IMR-90 (cell line): Measurements from ENCODE around the gene HMGN4. TPM values are rescaled to one million over a fixed set of nuclear protein-coding genes. Genes with fewer than 3 reads are reported as not detected.

Experiments
- ATAC-seq: fragments of 200-7000 bp; cut with Tn5 transposase; 2 replicates; pipeline ENCODE4 v1.9.1; 2020; ENCODE audit warnings: low read depth, mild to moderate bottlenecking, moderate library complexity
- BruUV-seq: library from RNA; stranded (reverse); fragments of 400-500 nt; replicated peaks from 2 replicates; lab custom pipeline; 2021; lab: Mats Ljungman, UMichigan
- CTCF ChIA-PET: fragments of 300-600 bp; formaldehyde crosslinking; extraction: SDS; loops from one replicate; lab custom pipeline; 2021; ENCODE audit warnings: antibody characterized with exemption; lab: Yijun Ruan, JAX
- POLR2A ChIA-PET: fragments of 300-600 bp; sonication (Branson Sonifier 250); formaldehyde crosslinking; loops from one replicate; lab custom pipeline; 2022; ENCODE audit warnings: antibody characterized with exemption; ENCODE audit not compliant: unreplicated experiment; lab: Charles Lee
- DNase-seq: peaks from one replicate; pipeline ENCODE4 v3.0.0; 2013
- H2AFZ ChIP-seq: replicated peaks from 2 replicates; pipeline ENCODE3; 2013; ENCODE audit warnings: low read length, mild to moderate bottlenecking; ENCODE audit not compliant: poor library complexity
- H2AK5ac ChIP-seq: 2 replicates; pipeline ENCODE4 v1.6.1; 2013; ENCODE audit warnings: low read depth, low read length, inconsistent platforms
- H2AK9ac ChIP-seq: replicated peaks from 2 replicates; pipeline ENCODE3; 2013; ENCODE audit warnings: mild to moderate bottlenecking, low read depth, low read length, moderate library complexity; ENCODE audit not compliant: poor library complexity
- H2BK120ac ChIP-seq: 2 replicates; pipeline ENCODE4 v1.6.1; 2013; ENCODE audit warnings: low read depth, low read length, inconsistent platforms
- H2BK15ac ChIP-seq: 3 replicates; pipeline ENCODE4 v1.6.1; 2013; ENCODE audit warnings: low read depth, low read length, inconsistent platforms
- H2BK20ac ChIP-seq: 2 replicates; pipeline ENCODE4 v1.6.1; 2013; ENCODE audit warnings: low read depth, mild to moderate bottlenecking, inconsistent platforms, low read length, moderate library complexity
- H2BK5ac ChIP-seq: 2 replicates; pipeline ENCODE4 v1.6.1; 2013; ENCODE audit warnings: mild to moderate bottlenecking, low read depth, low read length, inconsistent platforms; ENCODE audit not compliant: poor library complexity, severe bottlenecking
- H3K14ac ChIP-seq: replicated peaks from 2 replicates; pipeline ENCODE4 v1.6.1; 2013; ENCODE audit warnings: low read depth, low read length, inconsistent platforms
- H3K18ac ChIP-seq: 2 replicates; pipeline ENCODE4 v1.6.1; 2013; ENCODE audit warnings: low read depth, low read length, control low read depth
- H3K23ac ChIP-seq: 2 replicates; pipeline ENCODE4 v1.6.1; 2013; ENCODE audit warnings: low read depth, low read length, inconsistent platforms
- H3K27ac ChIP-seq: 2 replicates; pipeline ENCODE4 v1.5.1; 2013; ENCODE audit warnings: mild to moderate bottlenecking, control low read depth, low read length; ENCODE audit not compliant: insufficient read depth
- H3K27me3 ChIP-seq: 2 replicates; pipeline ENCODE4 v1.6.1; 2013; ENCODE audit warnings: low read length; ENCODE audit not compliant: control insufficient read depth, insufficient read depth
- H3K36me3 ChIP-seq: 2 replicates; pipeline ENCODE4 v1.6.1; 2013; ENCODE audit warnings: low read length, mixed read lengths; ENCODE audit not compliant: control insufficient read depth, insufficient read depth
- H3K4ac ChIP-seq: 2 replicates; pipeline ENCODE4 v1.6.1; 2013; ENCODE audit warnings: low read depth, low read length, inconsistent platforms
- H3K4me1 ChIP-seq: 2 replicates; pipeline ENCODE4 v1.6.1; 2013; ENCODE audit warnings: low read length, mixed read lengths; ENCODE audit not compliant: control insufficient read depth, insufficient read depth
- H3K4me2 ChIP-seq: 2 replicates; pipeline ENCODE4 v1.6.1; 2013; ENCODE audit warnings: low read depth, mild to moderate bottlenecking, control low read depth, low read length, moderate library complexity
- H3K4me3 ChIP-seq: 2 replicates; pipeline ENCODE4 v1.5.1; 2013; ENCODE audit warnings: low read depth, mild to moderate bottlenecking, control low read depth, low read length, moderate library complexity; ENCODE audit not compliant: insufficient read depth
- H3K56ac ChIP-seq: 2 replicates; pipeline ENCODE4 v1.6.1; 2013; ENCODE audit warnings: low read length, inconsistent platforms; ENCODE audit not compliant: insufficient read depth; ENCODE audit errors: extremely low read depth
- H3K79me1 ChIP-seq, 2 experiments: 2 replicates each; pipeline ENCODE4 v1.6.1; 2013; ENCODE audit warnings: low read length in 2 of 2, inconsistent platforms in 1 of 2, low read depth in 1 of 2
- H3K9ac ChIP-seq: 2 replicates; pipeline ENCODE4 v1.6.1; 2013; ENCODE audit warnings: low read depth, low read length, control low read depth
- H3K9me1 ChIP-seq: 2 replicates; pipeline ENCODE4 v1.6.1; 2013; ENCODE audit warnings: low read length, inconsistent platforms; ENCODE audit not compliant: insufficient read depth
- H3K9me3 ChIP-seq: 2 replicates; pipeline ENCODE4 v1.6.1; 2013; ENCODE audit warnings: low read length; ENCODE audit not compliant: control insufficient read depth, insufficient read depth
- H4K20me1 ChIP-seq: 2 replicates; pipeline ENCODE4 v1.6.1; 2013; ENCODE audit warnings: low read length, inconsistent platforms; ENCODE audit not compliant: insufficient read depth
- H4K5ac ChIP-seq: 2 replicates; pipeline ENCODE4 v1.6.1; 2013; ENCODE audit warnings: mild to moderate bottlenecking, low read depth, low read length, control low read depth
- H4K8ac ChIP-seq, 2 experiments: 2 replicates each; pipeline ENCODE4 v1.6.1; 2013; ENCODE audit warnings: low read depth in 2 of 2, low read length in 2 of 2, control low read depth in 1 of 2, inconsistent platforms in 1 of 2
- H4K91ac ChIP-seq: 2 replicates; pipeline ENCODE4 v1.6.1; 2013; ENCODE audit warnings: low read depth, low read length, inconsistent platforms; ENCODE audit not compliant: insufficient read depth
- BHLHE40 ChIP-seq: fragments of 150-350 bp; IDR thresholded peaks from 2 replicates; pipeline ENCODE4 v1.6.1; 2016; ENCODE audit warnings: mild to moderate bottlenecking, low read depth, low read length
- CEBPB ChIP-seq: IDR thresholded peaks from 2 replicates; pipeline ENCODE4 v1.6.1; 2012; ENCODE audit warnings: low read depth, low read length, improper control_type of control experiment
- CHD1 ChIP-seq: IDR thresholded peaks from 2 replicates; pipeline ENCODE4 v1.6.1; 2012; ENCODE audit warnings: low read depth, low read length, improper control_type of control experiment
- CTCF ChIP-seq: conservative IDR thresholded peaks from 2 replicates; pipeline ENCODE4 v1.5.1; 2012; ENCODE audit warnings: mild to moderate bottlenecking, low read depth, low read length, improper control_type of control experiment
- ELK1 ChIP-seq: fragments of 150-350 bp; IDR thresholded peaks from 2 replicates; pipeline ENCODE4 v1.6.1; 2016; ENCODE audit warnings: low read depth, mild to moderate bottlenecking, low read length, moderate library complexity, borderline replicate concordance
- FOS ChIP-seq: fragments of 150-350 bp; IDR thresholded peaks from 2 replicates; pipeline ENCODE4 v1.6.1; 2016; ENCODE audit warnings: low read depth, low read length
- MAFK ChIP-seq: IDR thresholded peaks from 2 replicates; pipeline ENCODE4 v1.6.1; 2012; ENCODE audit warnings: low read depth, low read length, improper control_type of control experiment
- MAZ ChIP-seq: IDR thresholded peaks from 2 replicates; pipeline ENCODE4 v1.6.1; 2012; ENCODE audit warnings: low read depth, mild to moderate bottlenecking, low read length, improper control_type of control experiment, moderate library complexity, borderline replicate concordance
- NFE2L2 ChIP-seq: fragments of 150-350 bp; IDR thresholded peaks from 2 replicates; pipeline ENCODE4 v1.6.1; 2016; ENCODE audit warnings: low read depth, mild to moderate bottlenecking, low read length
- POLR2A ChIP-seq: IDR thresholded peaks from 2 replicates; pipeline ENCODE4 v1.6.1; 2012; ENCODE audit warnings: mild to moderate bottlenecking, low read depth, low read length
- RAD21 ChIP-seq: IDR thresholded peaks from 2 replicates; pipeline ENCODE4 v1.6.1; 2012; ENCODE audit warnings: low read length, improper control_type of control experiment
- RFX5 ChIP-seq: IDR thresholded peaks from 2 replicates; pipeline ENCODE4 v1.8.0; 2012; ENCODE audit warnings: low read depth, mild to moderate bottlenecking, low read length, moderate library complexity
- USF2 ChIP-seq: fragments of 150-350 bp; IDR thresholded peaks from 2 replicates; pipeline ENCODE4 v1.6.1; 2017; ENCODE audit warnings: mild to moderate bottlenecking, antibody characterized with exemption, low read length, low read depth
- WGBS, 2 experiments: methylation state at CpG; one replicate each; pipeline versions ENCODE4 v1.1.5 to v1.1.7; 2013; ENCODE audit warnings: missing lambda C conversion rate in 2 of 2; ENCODE audit not compliant: insufficient read length in 1 of 2; ENCODE audit errors: extremely low coverage in 2 of 2; 5-methylcytosine and 5-hydroxymethylcytosine counted together
- dilution Hi-C: fragments of 300-500 bp; cut with HindIII; formaldehyde crosslinking; loops from one replicate; pipeline ENCODE4 v1.14.3; 2018; ENCODE audit warnings: low sequenced_read_pairs; ENCODE audit not compliant: unreplicated experiment
- in situ Hi-C: fragments of 300-500 bp; cut with MboI; formaldehyde crosslinking; loops from 3 replicates; pipeline ENCODE4 v1.14.3; 2019; ENCODE audit warnings: low sequenced_read_pairs, inconsistent platforms, mixed read lengths
- intact Hi-C: fragments of 100-400 bp; cut with micrococcal nuclease; formaldehyde crosslinking; loops from 2 replicates; pipeline ENCODE4 v1.10.0; 2022
- polyA plus RNA-seq, 3 experiments: library from polyadenylated mRNA; depleted of rRNA; stranded (reverse); fragments of >200 nt; gene quantifications; 2 replicates each; pipeline ENCODE4 v1.2.3, GENCODE V29; 2012; ENCODE audit warnings: low replicate concordance in 1 of 3
- total RNA-seq: library from RNA; depleted of rRNA; stranded (reverse); fragments of >200 nt; gene quantifications from 2 replicates; pipeline ENCODE4 v1.2.3, GENCODE V29; 2012

Gene HMGN4
- total and polyA plus RNA-seq, 2 of the 4 experiments (the other 2 are of a cell fraction), result 46.4 to 50.2 TPM

- WGBS, 2 experiments, result 73% methylated on average over 2 of the region's 16 CpGs; no CpG with 5 or more reads in 1 of the 2 experiments
Observed at GRCh38 chr6:26539071-26539615, 977 bp downstream of the HMGN4 start.

More at GRCh38 chr6:26539071-26539615, 977 bp downstream of the HMGN4 start:
- TF ChIP-seq CEBPB (no peak), NFE2L2 (no peak), RFX5 (no peak), CTCF (no peak), MAFK (no peak), ELK1 (no peak), BHLHE40 (no peak), CHD1 (no peak), POLR2A (no peak), MAZ (no peak), RAD21 (no peak), FOS (no peak), USF2 (no peak)
- peaks cover 3% of the 10 kb centered on the region; the same call in 1 of the 2 replicates for H3K9me1 ChIP-seq
- H3K23ac ChIP-seq, result peak overlapping the region; percentile 69; the same call in 1 of the 2 replicates
- H4K5ac ChIP-seq, result peak overlapping the region; percentile 34; the same call in 1 of the 2 replicates
- 0 out of 2 replicates have a peak overlapping the region, but pooled peaks have one; percentile 70 for H2BK120ac ChIP-seq
- peak overlapping the region; percentile 91 for H2AK9ac ChIP-seq
- peaks cover 7% of the 10 kb centered on the region; the same call in 1 of the 2 replicates for H4K20me1 ChIP-seq
- peak overlapping the region; percentile 94 for H3K4ac ChIP-seq
- no peak overlapping the region for H2BK20ac ChIP-seq
- ATAC-seq (no peak), DNase-seq (no peak)
- H3K4me1 ChIP-seq, result peaks cover 2% of the 10 kb centered on the region; the same call in 1 of the 2 replicates
- H3K27me3 ChIP-seq, result no peaks in the 10 kb centered on the region
- dilution Hi-C loops (no loop called here), intact Hi-C loops (loop anchor here (5.0 kb wide), 1 partner anchor 82 kb away; the partner anchor contains the start of gene BTN2A1), in situ Hi-C loops (no loop called here)
- H3K79me1 ChIP-seq, result peaks cover 15 to 32% of the 10 kb centered on the region in 2 experiments
- H3K56ac ChIP-seq, result peak overlapping the region; percentile 86
- no peak overlapping the region for H2BK15ac ChIP-seq
- no peak overlapping the region for H2AFZ ChIP-seq
- no TSS peak for BruUV-seq
- ChIA-PET CTCF (interaction anchor here (0.7 kb wide), 1 partner anchor 49 kb away, joined by 5 read pairs; no protein-coding TSS in a partner anchor), POLR2A (no interaction called here)
- peak overlapping the region; percentile 62 for H3K4me3 ChIP-seq
- H3K14ac ChIP-seq, result peak overlapping the region; percentile 92
- peak overlapping the region; percentile 13; the same call in 1 of the 2 replicates for H3K18ac ChIP-seq
- peaks cover 3% of the 10 kb centered on the region; the same call in 1 of the 2 replicates for H3K36me3 ChIP-seq
- peak overlapping the region; percentile 91 for H3K27ac ChIP-seq
- H4K8ac ChIP-seq, result peak overlapping the region; percentile 71 to 99
- H4K91ac ChIP-seq, result peak overlapping the region; percentile 57; the same call in 1 of the 2 replicates
- no peaks in the 10 kb centered on the region for H3K9me3 ChIP-seq
- peak overlapping the region; percentile 100 for H3K4me2 ChIP-seq
- peak overlapping the region; percentile 84 for H3K9ac ChIP-seq
- H2AK5ac ChIP-seq, result peak overlapping the region; percentile 65
- peak overlapping the region; percentile 92 for H2BK5ac ChIP-seq
